ENCODE data around the gene ARL9.

GRCh38 chr4:56537147-56537546 lies 31.6 kb downstream of the ARL9 start:
- no peak for TF ChIP-seq POLR2A (IDR thresholded peaks at IDR 0.05; ENCODE audit: low read length)
- TF ChIP-seq GATA1 (IDR thresholded peaks at IDR 0.05; ENCODE audit: low read depth, low read length), result no peak
